Glutamatergic neuron (in vitro differentiated cells): ENCODE results near the gene MACROD2. TPM values are rescaled to one million over a fixed set of nuclear protein-coding genes. Genes with fewer than 3 reads are reported as not detected.

Experiments
- DNase-seq: peaks from one replicate; pipeline ENCODE4 v3.0.0; 2022
- H3K27ac Mint-ChIP-seq: one replicate; pipeline ENCODE4 v1.8.0; 2020; ENCODE audit warnings: mild to moderate bottlenecking, mixed read lengths, inconsistent platforms; ENCODE audit not compliant: unreplicated experiment
- H3K27me3 Mint-ChIP-seq: one replicate; pipeline ENCODE4 v1.8.0; 2020; ENCODE audit warnings: mild to moderate bottlenecking, moderate library complexity, mixed read lengths, inconsistent platforms; ENCODE audit not compliant: unreplicated experiment
- H3K36me3 Mint-ChIP-seq: one replicate; pipeline ENCODE4 v1.8.0; 2020; ENCODE audit warnings: mild to moderate bottlenecking, mixed read lengths, inconsistent platforms; ENCODE audit not compliant: unreplicated experiment
- H3K4me1 Mint-ChIP-seq: one replicate; pipeline ENCODE4 v1.8.0; 2020; ENCODE audit warnings: mild to moderate bottlenecking, low read depth, mixed read lengths, inconsistent platforms; ENCODE audit not compliant: unreplicated experiment
- H3K4me3 Mint-ChIP-seq: one replicate; pipeline ENCODE4 v1.8.0; 2020; ENCODE audit warnings: mild to moderate bottlenecking, mixed read lengths, inconsistent platforms; ENCODE audit not compliant: unreplicated experiment
- H3K9me3 Mint-ChIP-seq: one replicate; pipeline ENCODE4 v1.8.0; 2020; ENCODE audit warnings: mild to moderate bottlenecking, moderate library complexity, mixed read lengths, inconsistent platforms; ENCODE audit not compliant: unreplicated experiment
- CTCF ChIP-seq: fragments of 200-600 bp; sonication (generic); IDR thresholded peaks from one replicate; pipeline ENCODE4 v1.5.0; 2021; ENCODE audit not compliant: partially characterized antibody, unreplicated experiment
- total RNA-seq: library from RNA; stranded (reverse); fragmentation: NEBNext Ultra II Directional; extraction: Animal tissue kit (Norgen Biotek cat#: 25700); gene quantifications from one replicate; pipeline ENCODE4 v1.2.1, GENCODE V29; 2021; ENCODE audit not compliant: unreplicated experiment

The MACROD2 gene
- total RNA-seq, 1 donor from 2014 or later = 8.7 TPM

DNA sequence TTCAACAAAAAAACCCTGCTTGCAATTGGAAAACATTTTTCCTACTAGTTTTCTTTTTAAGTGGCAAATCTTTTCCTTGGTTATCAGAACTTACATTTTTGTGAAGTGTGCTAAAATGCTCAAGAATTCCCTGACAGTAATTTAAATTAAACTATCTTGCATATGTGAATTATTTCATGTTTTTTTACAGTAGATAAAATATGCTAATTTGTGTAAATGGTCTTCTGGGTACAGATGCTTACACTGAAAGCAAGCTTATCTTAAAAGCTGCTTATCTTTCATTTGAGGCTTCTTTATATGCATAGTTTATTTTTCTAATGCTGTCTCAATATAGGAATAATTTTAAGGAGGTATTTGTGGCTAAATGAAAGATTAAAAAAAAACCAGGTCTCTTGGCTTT is 745.1 kb downstream of the MACROD2 start:
- no peak overlapping the region for H3K4me3 Mint-ChIP-seq
- H3K9me3 Mint-ChIP-seq = no peaks in the 10 kb centered on the region
- DNase-seq = no peak
- no peak overlapping the region for H3K27ac Mint-ChIP-seq
- H3K36me3 Mint-ChIP-seq = no peaks in the 10 kb centered on the region
- no peak for TF ChIP-seq CTCF
- no peaks in the 10 kb centered on the region for H3K4me1 Mint-ChIP-seq
- H3K27me3 Mint-ChIP-seq = peaks cover 3% of the 10 kb centered on the region

DNA sequence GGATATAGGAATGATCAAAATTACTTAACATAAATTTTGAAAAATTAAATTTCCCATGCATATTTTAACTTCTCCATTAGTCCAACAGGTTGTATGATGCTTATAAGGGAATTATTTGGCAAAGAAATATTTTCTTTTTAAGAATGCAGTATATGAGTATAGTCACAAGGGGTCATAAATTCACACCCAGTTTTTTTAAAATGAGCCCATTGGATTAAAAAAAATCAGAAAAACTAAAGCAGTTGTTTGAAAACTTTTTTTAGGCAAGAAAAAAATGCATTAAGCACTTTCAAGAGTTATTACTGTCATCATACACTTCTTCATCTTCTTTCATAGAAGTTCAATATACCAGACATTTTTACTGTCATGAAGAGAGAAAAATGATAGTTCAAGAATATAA is 746.3 kb downstream of the MACROD2 start:
- Mint-ChIP-seq H3K27me3 (peaks cover 3% of the 10 kb centered on the region), H3K27ac (no peak overlapping the region), H3K36me3 (no peaks in the 10 kb centered on the region), H3K9me3 (no peaks in the 10 kb centered on the region), H3K4me1 (peaks cover 1% of the 10 kb centered on the region), H3K4me3 (no peak overlapping the region)
- no peak for TF ChIP-seq CTCF
- no peak for DNase-seq

DNA sequence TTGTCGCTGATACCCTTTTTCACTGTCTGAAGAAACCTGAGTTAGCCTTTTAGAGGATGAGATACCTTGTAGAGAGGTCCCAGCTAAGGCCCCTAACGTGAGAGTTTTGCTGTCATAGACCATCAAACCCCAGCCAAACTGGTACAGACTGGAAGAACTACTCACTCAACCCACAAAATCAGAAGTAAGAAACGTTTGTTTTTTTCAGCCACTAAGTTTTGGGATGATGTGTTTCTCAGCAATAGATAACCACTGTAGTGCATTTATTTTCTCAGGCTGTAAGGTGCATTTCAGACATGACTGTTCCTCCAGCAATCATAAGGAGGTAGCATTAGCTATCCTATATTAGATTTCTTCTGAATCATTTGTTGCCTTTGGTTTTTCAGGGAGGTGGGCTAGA is 749.4 kb downstream of the MACROD2 start:
- DNase-seq = no peak
- Mint-ChIP-seq H3K9me3 (no peaks in the 10 kb centered on the region), H3K4me1 (peaks cover 1% of the 10 kb centered on the region), H3K4me3 (no peak overlapping the region), H3K27ac (no peak overlapping the region), H3K27me3 (peaks cover 1% of the 10 kb centered on the region), H3K36me3 (no peaks in the 10 kb centered on the region)
- TF ChIP-seq CTCF = no peak

DNA sequence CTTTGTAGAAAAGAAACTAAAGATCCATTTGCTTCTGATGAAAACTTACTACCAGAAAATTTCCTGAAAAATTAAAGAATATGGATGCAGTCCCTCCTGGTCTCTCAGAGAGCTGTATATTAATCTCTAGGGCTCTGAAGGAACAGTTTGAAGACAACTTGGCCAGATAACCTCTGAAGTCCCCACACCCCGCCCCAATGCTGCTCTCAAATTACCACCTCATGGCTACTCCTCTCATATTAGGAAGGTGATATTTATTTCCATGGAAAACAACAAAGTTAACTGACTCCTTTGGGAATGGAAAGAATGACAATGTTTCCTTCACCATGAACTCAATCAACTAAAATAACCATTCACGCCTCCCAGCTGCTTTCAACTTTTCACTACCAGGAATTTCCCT is 750.5 kb downstream of the MACROD2 start:
- no peak for TF ChIP-seq CTCF
- Mint-ChIP-seq H3K27ac (no peak overlapping the region), H3K36me3 (no peaks in the 10 kb centered on the region), H3K9me3 (no peaks in the 10 kb centered on the region), H3K27me3 (peaks cover 1% of the 10 kb centered on the region), H3K4me1 (peaks cover 1% of the 10 kb centered on the region), H3K4me3 (no peak overlapping the region)
- DNase-seq = no peak

- Mint-ChIP-seq H3K36me3 (no peaks in the 10 kb centered on the region), H3K27ac (no peak overlapping the region), H3K4me3 (no peak overlapping the region), H3K4me1 (no peaks in the 10 kb centered on the region), H3K27me3 (no peaks in the 10 kb centered on the region), H3K9me3 (no peaks in the 10 kb centered on the region)
- TF ChIP-seq CTCF = no peak
- no peak for DNase-seq
These were observed 755.9 kb downstream of the MACROD2 start for GRCh38 chr20:14751191-14751590.
